ENCODE measurements around the gene FANCD2.

GRCh38 chr3:10108091-10108490 is 81.9 kb downstream of the FANCD2 start, which contains the start of gene FANCD2OS:
- TF ChIP-seq ZEB2 (tag by site-specific recombination; IDR thresholded peaks at IDR 0.05) = no peak
- no peak for TF ChIP-seq ZBTB7A (tag by site-specific recombination; IDR thresholded peaks at IDR 0.05; ENCODE audit: low read depth)
- TF ChIP-seq ZBTB8A (tag by site-specific recombination; IDR thresholded peaks at IDR 0.05) = no peak
- TF ChIP-seq ZNF146 (tag by site-specific recombination; IDR thresholded peaks at IDR 0.05) = no peak
